ENCODE results near the gene GREB1. TPM values are rescaled to one million over a fixed set of nuclear protein-coding genes. Genes with fewer than 3 reads are reported as not detected.

Gene GREB1
- total and polyA plus RNA-seq, 2 of the 4 experiments (the other 2 are of a cell fraction), result 0.05 TPM; not detected in 1

- Histone ChIP-seq H3K4me2 (ENCODE audit: low read depth, low read length) (no peak overlapping the region), H3K23ac (ENCODE audit: low read depth, low read length) (no peak overlapping the region), H4K20me1 (ENCODE audit: insufficient read depth, low read length) (no peaks in the 10 kb centered on the region), H2AFZ (replicated peaks; ENCODE audit: low read length, poor library complexity) (no peak overlapping the region), H2BK15ac (ENCODE audit: low read depth, low read length) (no peak overlapping the region), H2BK20ac (ENCODE audit: low read depth, low read length) (no peak overlapping the region), H2BK120ac (ENCODE audit: low read depth, low read length) (no peak overlapping the region), H4K5ac (ENCODE audit: low read depth, low read length) (no peak overlapping the region), H3K56ac (ENCODE audit: extremely low read depth, insufficient read depth, low read length) (no peak overlapping the region), H3K4me3 (ENCODE audit: insufficient read depth, low read depth, low read length) (no peak overlapping the region), H3K4ac (ENCODE audit: low read depth, low read length) (no peak overlapping the region), H2AK5ac (ENCODE audit: low read depth, low read length) (no peak overlapping the region), H2AK9ac (replicated peaks; ENCODE audit: low read depth, low read length, poor library complexity) (no peak overlapping the region), H3K14ac (replicated peaks; ENCODE audit: low read depth, low read length) (no peak overlapping the region), H4K8ac (ENCODE audit: low read depth in 2 of 2, low read length in 2 of 2) (no peak overlapping the region), H3K9me1 (ENCODE audit: insufficient read depth, low read length) (no peaks in the 10 kb centered on the region), H3K79me1 (ENCODE audit: low read depth in 1 of 2, low read length in 2 of 2) (no peaks in the 10 kb centered on the region), H4K91ac (ENCODE audit: insufficient read depth, low read depth, low read length) (no peak overlapping the region), H3K27ac (ENCODE audit: insufficient read depth, low read length) (no peak overlapping the region), H3K36me3 (ENCODE audit: control insufficient read depth, insufficient read depth, low read length) (no peaks in the 10 kb centered on the region), H3K27me3 (ENCODE audit: control insufficient read depth, insufficient read depth, low read length) (peaks cover 54% of the 10 kb centered on the region), H3K4me1 (ENCODE audit: control insufficient read depth, insufficient read depth, low read length) (no peaks in the 10 kb centered on the region), H2BK5ac (ENCODE audit: low read depth, low read length, poor library complexity, severe bottlenecking) (no peak overlapping the region), H3K18ac (ENCODE audit: low read depth, low read length) (no peak overlapping the region), H3K9me3 (ENCODE audit: control insufficient read depth, insufficient read depth, low read length) (no peaks in the 10 kb centered on the region), H3K9ac (ENCODE audit: low read depth, low read length) (no peak overlapping the region)
- POLR2A ChIA-PET (ENCODE audit: unreplicated experiment), result no interaction called here
- dilution Hi-C loops (cut with HindIII; ENCODE audit: low sequenced_read_pairs, unreplicated experiment), result no loop called here
- TF ChIP-seq MAFK (IDR thresholded peaks at IDR 0.05; ENCODE audit: low read depth, low read length) (no peak), BHLHE40 (IDR thresholded peaks at IDR 0.05; ENCODE audit: low read depth, low read length) (no peak), USF2 (IDR thresholded peaks at IDR 0.05; ENCODE audit: low read depth, low read length) (no peak), RAD21 (IDR thresholded peaks at IDR 0.05; ENCODE audit: low read length) (no peak), CTCF (conservative IDR thresholded peaks at IDR 0.05; ENCODE audit: low read depth, low read length) (no peak), SMC3 (IDR thresholded peaks at IDR 0.05; ENCODE audit: low read depth, low read length) (no peak), RFX5 (IDR thresholded peaks at IDR 0.05; ENCODE audit: low read depth, low read length) (no peak), POLR2A (IDR thresholded peaks at IDR 0.05; ENCODE audit: low read depth, low read length) (no peak), CHD1 (IDR thresholded peaks at IDR 0.05; ENCODE audit: low read depth, low read length) (no peak), MXI1 (IDR thresholded peaks at IDR 0.05; ENCODE audit: borderline replicate concordance, low read depth, low read length) (no peak), MAZ (IDR thresholded peaks at IDR 0.05; ENCODE audit: borderline replicate concordance, low read depth, low read length) (no peak)
- BruUV-seq (replicated peaks), result no TSS peak
- no peak for DNase-seq
- no peak for ATAC-seq (ENCODE audit: low read depth)
- 86% methylated on average over 2 of the region's 3 CpGs; no CpG with 5 or more reads in 1 of the 2 experiments for WGBS, 2 experiments (ENCODE audit: extremely low coverage in 2 of 2, insufficient read length in 1 of 2)
- in situ Hi-C loops (cut with MboI; ENCODE audit: low sequenced_read_pairs), result no loop called here
- CTCF ChIA-PET, result no interaction called here
- intact Hi-C loops (cut with micrococcal nuclease), result no loop called here
Observed at GRCh38 chr2:11491348-11491933, 42.4 kb upstream of the GREB1 start.

Data from IMR-90 (cell line).